ENCODE measurements around the gene CRTAC1. TPM values are rescaled to one million over a fixed set of nuclear protein-coding genes. Genes with fewer than 3 reads are reported as not detected.

Gene CRTAC1
- total RNA-seq, 1 experiment from 2014 or later = 0.46 TPM

DNA sequence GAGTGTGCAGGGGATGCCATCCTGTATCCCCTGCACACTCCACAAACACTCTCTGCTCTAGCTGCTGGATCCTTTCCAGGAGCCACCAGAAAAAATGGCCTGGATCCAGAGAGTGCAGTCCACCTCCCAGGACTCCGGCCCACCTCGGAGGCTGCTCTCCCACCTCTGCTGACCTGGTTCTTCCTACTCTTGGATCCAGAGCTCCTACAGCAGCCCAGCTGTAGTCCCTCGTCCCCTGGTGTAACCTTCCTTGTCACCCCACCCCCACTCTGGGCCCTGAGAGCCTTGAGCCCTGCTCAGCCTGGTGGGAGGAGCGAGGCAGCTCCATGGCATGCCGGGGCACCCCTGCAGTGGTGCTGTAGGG, 126.4 kb downstream of the CRTAC1 start:
- no peak overlapping the region for H2BK12ac ChIP-seq (ENCODE audit: insufficient read length, low read depth, low read length)
- H3K23ac ChIP-seq (ENCODE audit: insufficient read length, low read depth, low read length) = no peak overlapping the region
- H3K27me3 ChIP-seq (ENCODE audit: insufficient read depth, low read length) = no peaks in the 10 kb centered on the region
- H3K4me1 Mint-ChIP-seq = peaks cover 10 to 16% of the 10 kb centered on the region in 2 experiments
- no peak overlapping the region for H3K27ac ChIP-seq (ENCODE audit: insufficient read length, low read depth, low read length)
- H3K36me3 Mint-ChIP-seq (ENCODE audit: insufficient read depth in 1 of 3, low read depth in 3 of 3) = no peaks in the 10 kb centered on the region
- H3K79me2 ChIP-seq (ENCODE audit: insufficient read depth, low read length) = no peaks in the 10 kb centered on the region
- no peak overlapping the region for H4K8ac ChIP-seq (replicated peaks; ENCODE audit: insufficient read length, low read depth, low read length)
- no peak overlapping the region; a peak in 1 of 7 replicates for H3K27ac Mint-ChIP-seq
- H2AFZ ChIP-seq (ENCODE audit: low read length) = no peak overlapping the region
- H3K4ac ChIP-seq (ENCODE audit: low read depth, low read length) = no peak overlapping the region
- H4K20me1 ChIP-seq (ENCODE audit: control insufficient read depth, insufficient read depth, insufficient read length) = peaks cover 4% of the 10 kb centered on the region
- no peak overlapping the region for H2BK5ac ChIP-seq (ENCODE audit: insufficient read length, low read length)
- no peak overlapping the region for H3T11ph ChIP-seq (ENCODE audit: low read length)
- H3K18ac ChIP-seq (ENCODE audit: insufficient read length, low read depth, low read length) = no peak overlapping the region
- H2BK15ac ChIP-seq (ENCODE audit: low read depth, low read length) = no peak overlapping the region
- no peak overlapping the region for H4K91ac ChIP-seq (ENCODE audit: insufficient read length, low read depth, low read length)
- no peaks in the 10 kb centered on the region for H3K79me1 ChIP-seq (ENCODE audit: insufficient read depth, low read depth, low read length, poor library complexity, severe bottlenecking)
- H3K9me3 Mint-ChIP-seq = no peaks in the 10 kb centered on the region
- H3K14ac ChIP-seq (ENCODE audit: insufficient read depth, low read length) = no peak overlapping the region
- H2BK120ac ChIP-seq (ENCODE audit: low read depth, low read length, poor library complexity, severe bottlenecking) = no peak overlapping the region
- no peak overlapping the region for H3K9ac ChIP-seq (ENCODE audit: extremely low read depth, insufficient read length, low read length)
- H3K4me1 ChIP-seq (ENCODE audit: insufficient read depth, low read length) = no peaks in the 10 kb centered on the region
- H2BK20ac ChIP-seq (ENCODE audit: low read depth, low read length, poor library complexity, severe bottlenecking) = no peak overlapping the region
- H2AK5ac ChIP-seq (ENCODE audit: insufficient read length, low read length) = no peak overlapping the region
- DNase-seq = no peak
- TF ChIP-seq, protein P1, sequence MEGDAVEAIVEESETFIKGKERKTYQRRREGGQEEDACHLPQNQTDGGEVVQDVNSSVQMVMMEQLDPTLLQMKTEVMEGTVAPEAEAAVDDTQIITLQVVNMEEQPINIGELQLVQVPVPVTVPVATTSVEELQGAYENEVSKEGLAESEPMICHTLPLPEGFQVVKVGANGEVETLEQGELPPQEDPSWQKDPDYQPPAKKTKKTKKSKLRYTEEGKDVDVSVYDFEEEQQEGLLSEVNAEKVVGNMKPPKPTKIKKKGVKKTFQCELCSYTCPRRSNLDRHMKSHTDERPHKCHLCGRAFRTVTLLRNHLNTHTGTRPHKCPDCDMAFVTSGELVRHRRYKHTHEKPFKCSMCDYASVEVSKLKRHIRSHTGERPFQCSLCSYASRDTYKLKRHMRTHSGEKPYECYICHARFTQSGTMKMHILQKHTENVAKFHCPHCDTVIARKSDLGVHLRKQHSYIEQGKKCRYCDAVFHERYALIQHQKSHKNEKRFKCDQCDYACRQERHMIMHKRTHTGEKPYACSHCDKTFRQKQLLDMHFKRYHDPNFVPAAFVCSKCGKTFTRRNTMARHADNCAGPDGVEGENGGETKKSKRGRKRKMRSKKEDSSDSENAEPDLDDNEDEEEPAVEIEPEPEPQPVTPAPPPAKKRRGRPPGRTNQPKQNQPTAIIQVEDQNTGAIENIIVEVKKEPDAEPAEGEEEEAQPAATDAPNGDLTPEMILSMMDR (conservative IDR thresholded peaks at IDR 0.05) = no peak
- no peak overlapping the region for H4K5ac ChIP-seq (ENCODE audit: insufficient read length, low read depth, low read length)
- H3K27me3 Mint-ChIP-seq (ENCODE audit: low read depth) = peaks cover 5% of the 10 kb centered on the region
- no peaks in the 10 kb centered on the region for H3K9me3 ChIP-seq (ENCODE audit: control insufficient read depth, low read depth, low read length)
- H3K4me3 Mint-ChIP-seq = 0 out of 5 replicates have a peak overlapping the region, but pooled peaks of 1 of the 2 experiments have one; percentile 32
- no peak overlapping the region for H3K4me2 ChIP-seq (ENCODE audit: insufficient read depth, insufficient read length, low read length)
- WGBS (ENCODE audit: extremely low coverage, insufficient read length, low lambda C conversion rate) = no CpG with 5 or more reads among the region's 5 CpGs
- H3K23me2 ChIP-seq (ENCODE audit: insufficient read length, low read depth, low read length, poor library complexity, severe bottlenecking) = no peaks in the 10 kb centered on the region
- no peak overlapping the region for H3K56ac ChIP-seq (ENCODE audit: insufficient read length, low read depth, low read length)

All from H9 (cell line).